Adipocyte (in vitro differentiated cells): ENCODE results near the gene PPM1L.
"Not testable (repeated sequence)": the region's sequence is repeated elsewhere in the genome, so short reads cannot be mapped to it uniquely, and the experiment has no call there.

Source experiments
- DNase-seq: peaks from one replicate; pipeline ENCODE4 v3.0.0-alpha.2; 2015; ENCODE audit warnings: low read depth
- H3K27me3 ChIP-seq: replicated peaks from 2 replicates; pipeline ENCODE4 v1.7.0; 2013; ENCODE audit warnings: mild to moderate bottlenecking, low read length, moderate library complexity; ENCODE audit not compliant: control insufficient read depth, insufficient read depth
- H3K36me3 ChIP-seq: 2 replicates; pipeline ENCODE4 v1.7.0; 2013; ENCODE audit warnings: low read length, mild to moderate bottlenecking, moderate library complexity; ENCODE audit not compliant: control insufficient read depth, insufficient read depth, severe bottlenecking
- H3K4me1 ChIP-seq: 2 replicates; pipeline ENCODE4 v1.7.0; 2013; ENCODE audit warnings: mild to moderate bottlenecking, low read length, moderate library complexity; ENCODE audit not compliant: control insufficient read depth, insufficient read depth
- H3K4me3 ChIP-seq: 2 replicates; pipeline ENCODE4 v1.7.0; 2013; ENCODE audit warnings: mild to moderate bottlenecking, low read length, moderate library complexity
- H3K9ac ChIP-seq: 2 replicates; pipeline ENCODE4 v1.7.0; 2013; ENCODE audit warnings: mild to moderate bottlenecking, low read length, moderate library complexity
- H3K9me3 ChIP-seq: 2 replicates; pipeline ENCODE4 v1.7.0; 2013; ENCODE audit warnings: mild to moderate bottlenecking, low read length, moderate library complexity; ENCODE audit not compliant: control insufficient read depth

The PPM1L gene

DNA sequence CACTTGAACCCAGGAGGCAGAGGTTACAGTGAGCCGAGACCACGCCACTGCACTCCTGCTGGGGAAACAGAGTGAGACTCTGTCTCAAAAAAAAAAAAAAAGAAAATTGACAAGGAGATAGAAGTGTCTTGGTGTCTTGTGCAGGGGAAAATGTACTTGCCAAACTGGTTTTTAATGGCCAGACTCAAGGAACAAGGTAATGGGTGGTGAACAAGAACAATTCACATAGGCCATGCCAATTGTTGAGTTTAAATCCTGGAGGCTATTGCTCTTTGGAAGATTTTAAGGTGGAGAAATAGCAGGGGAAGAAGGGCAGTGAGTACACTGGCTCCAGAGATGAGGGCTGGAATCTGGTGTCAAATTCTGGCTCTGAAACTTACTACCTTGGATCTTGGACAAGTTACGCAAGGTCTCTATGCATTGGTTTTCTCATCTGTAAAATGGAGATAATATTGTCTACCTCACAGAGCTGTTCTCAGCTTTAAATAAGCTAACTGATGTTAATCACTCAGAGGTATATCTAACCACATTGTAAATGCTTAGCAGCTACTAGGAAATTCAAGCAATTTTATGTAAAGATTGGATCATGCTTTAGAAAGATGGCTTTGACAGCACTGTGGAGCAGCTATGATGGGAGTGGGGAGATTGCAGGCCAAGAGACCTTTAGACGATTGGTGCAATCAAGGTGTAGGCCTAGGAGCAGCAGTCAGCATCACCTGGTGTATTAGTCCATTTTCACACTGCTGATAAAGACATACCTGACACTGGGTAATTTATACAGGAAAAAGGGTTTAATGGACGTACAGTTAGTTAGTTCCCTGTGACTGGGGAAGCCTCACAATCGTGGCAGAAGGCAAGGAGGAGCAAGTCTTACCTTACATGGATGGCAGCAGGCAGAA lies 270.8 kb downstream of the PPM1L start:
- Histone ChIP-seq H3K4me3 (no peak overlapping the region), H3K27me3 (no peaks in the 10 kb centered on the region), H3K4me1 (no peaks in the 10 kb centered on the region), H3K9me3 (peaks cover 16% of the 10 kb centered on the region), H3K9ac (no peak overlapping the region), H3K36me3 (no peaks in the 10 kb centered on the region)
- no peak for DNase-seq

DNA sequence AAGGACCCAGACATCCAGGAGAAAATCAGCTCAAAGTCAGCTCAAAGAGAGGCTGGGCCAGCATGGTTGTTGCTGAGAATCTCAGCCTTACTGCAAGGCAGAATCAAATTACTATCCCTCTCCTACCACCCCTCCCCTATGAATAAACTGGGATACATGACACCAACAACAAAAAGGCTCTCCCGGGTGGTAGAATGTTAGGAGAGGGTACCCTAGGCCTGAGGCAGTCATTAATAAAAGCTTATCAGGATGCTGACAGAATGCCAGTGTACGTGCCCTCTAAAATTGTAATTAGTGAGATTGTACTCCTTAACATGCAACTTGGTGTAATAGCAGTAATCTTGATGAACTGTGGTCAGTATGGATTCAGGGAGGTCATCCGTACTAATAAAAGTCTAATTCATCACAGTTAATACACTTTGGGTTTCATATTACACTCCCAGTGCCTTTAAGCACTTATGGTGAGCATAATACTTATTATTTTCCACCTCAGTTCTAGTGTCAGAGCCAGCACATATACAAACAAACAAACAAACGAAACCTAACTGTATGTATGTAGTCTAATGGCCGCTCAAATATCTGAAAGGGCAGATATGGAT lies 272.6 kb downstream of the PPM1L start:
- no peak overlapping the region for H3K9ac ChIP-seq
- H3K4me1 ChIP-seq: no peaks in the 10 kb centered on the region
- H3K27me3 ChIP-seq: no peaks in the 10 kb centered on the region
- H3K4me3 ChIP-seq: no peak overlapping the region
- DNase-seq: no peak
- peaks cover 1% of the 10 kb centered on the region for H3K9me3 ChIP-seq
- no peaks in the 10 kb centered on the region for H3K36me3 ChIP-seq

DNA sequence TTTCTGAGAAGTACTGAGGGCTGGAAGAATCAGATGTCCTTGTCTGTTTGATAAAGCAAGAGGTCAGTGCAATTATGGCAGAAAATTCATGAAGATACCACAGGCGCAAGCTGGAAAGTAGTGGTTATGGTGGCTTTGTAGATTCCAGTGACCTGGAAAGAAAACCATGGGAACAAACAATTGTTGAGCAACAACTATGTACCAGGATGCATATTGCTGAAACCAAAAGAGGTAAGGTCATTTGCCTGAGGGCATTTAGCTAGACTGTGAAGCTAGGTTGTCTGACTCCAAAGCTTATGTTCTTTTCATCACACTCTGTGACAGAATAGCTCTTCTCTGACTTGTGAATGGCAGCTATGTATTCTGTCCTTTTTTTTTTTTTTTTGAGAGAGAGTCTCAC lies 275.1 kb downstream of the PPM1L start:
- DNase-seq: peak; percentile 92
- H3K27me3 ChIP-seq: no peaks in the 10 kb centered on the region
- H3K9me3 ChIP-seq: no peaks in the 10 kb centered on the region

DNA sequence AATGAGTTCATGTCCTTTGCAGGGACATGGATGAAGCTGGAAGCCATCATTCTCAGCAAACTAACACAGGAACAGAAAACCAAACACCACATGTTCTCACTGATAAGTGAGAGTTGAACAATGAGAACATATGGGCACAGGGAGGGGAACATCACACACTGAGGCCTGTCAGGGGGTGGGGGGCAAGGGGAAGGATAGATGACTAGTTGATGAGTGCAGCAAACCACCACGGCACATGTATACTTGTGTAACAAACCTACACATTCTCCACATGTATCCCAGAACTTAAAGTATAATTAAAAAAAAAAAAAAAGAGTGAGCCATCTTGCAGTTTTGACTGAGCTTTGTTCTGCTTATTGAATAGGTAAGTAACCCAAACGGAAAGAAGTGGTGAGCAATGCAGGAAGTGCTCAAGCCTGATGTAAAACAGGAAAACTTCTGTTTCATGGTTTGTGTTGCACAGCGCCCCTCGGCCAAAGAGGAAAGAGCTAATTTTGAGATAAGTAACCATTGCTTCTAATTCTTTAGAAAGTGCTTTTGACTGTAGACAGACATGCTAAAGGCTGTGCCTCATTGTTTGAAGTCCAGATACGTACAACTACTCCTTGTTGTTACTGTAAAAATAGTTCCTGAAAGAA lies 279.0 kb downstream of the PPM1L start:
- H3K9me3 ChIP-seq, H3K4me1 ChIP-seq: not testable (repeated sequence)
- peak; percentile 46 for DNase-seq

More for the DNA sequence above, 275.1 kb downstream of the PPM1L start:
- Histone ChIP-seq H3K4me1 (no peaks in the 10 kb centered on the region), H3K36me3 (no peaks in the 10 kb centered on the region), H3K9ac (no peak overlapping the region), H3K4me3 (no peak overlapping the region)

DNA sequence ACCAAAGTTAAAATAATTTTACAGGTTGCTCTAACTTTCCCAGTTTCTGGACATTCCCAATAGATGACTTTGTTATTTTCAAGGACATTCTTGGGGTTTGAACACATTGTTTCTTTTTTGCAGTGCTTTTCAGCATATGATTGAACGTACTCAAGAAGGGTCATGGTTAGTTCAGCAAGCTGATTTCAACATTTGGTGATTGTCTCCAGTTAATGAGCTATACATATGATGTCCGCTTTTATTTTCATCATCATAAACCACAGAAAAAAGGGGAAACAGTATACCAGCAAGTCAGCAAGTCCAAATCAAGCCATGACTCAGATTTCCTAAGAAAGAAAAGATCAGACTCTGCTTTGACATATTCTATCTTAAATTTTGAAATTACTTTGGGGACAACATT lies 279.7 kb downstream of the PPM1L start:
- H3K4me3 ChIP-seq: no peak overlapping the region
- DNase-seq: peak; percentile 93
- no peaks in the 10 kb centered on the region for H3K36me3 ChIP-seq
- H3K9me3 ChIP-seq: no peaks in the 10 kb centered on the region
- H3K9ac ChIP-seq: no peak overlapping the region
- H3K27me3 ChIP-seq: no peaks in the 10 kb centered on the region
- H3K4me1 ChIP-seq: no peaks in the 10 kb centered on the region

More for the DNA sequence above, 279.0 kb downstream of the PPM1L start:
- H3K4me3 ChIP-seq, H3K9ac ChIP-seq, H3K36me3 ChIP-seq, H3K27me3 ChIP-seq: not testable (repeated sequence)

DNA sequence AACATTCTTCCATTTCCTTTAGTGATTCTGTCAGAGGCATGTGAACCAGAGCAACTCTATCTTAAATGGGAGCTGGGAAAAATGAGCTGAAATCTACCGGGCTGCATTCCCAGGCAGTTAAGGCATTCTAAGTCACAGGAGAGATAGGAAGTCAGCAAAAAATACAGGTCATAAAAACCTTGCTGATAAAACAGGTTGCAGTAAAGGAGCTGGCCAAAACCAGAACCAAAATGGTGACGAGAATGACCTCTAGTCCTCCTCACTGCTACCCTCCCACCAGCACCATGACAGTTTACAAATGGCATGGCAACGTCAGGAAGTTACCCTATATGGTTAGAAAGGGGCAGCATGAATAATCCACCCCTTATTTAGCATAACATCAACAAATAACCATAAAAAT lies 282.7 kb downstream of the PPM1L start:
- H3K4me3 ChIP-seq: no peak overlapping the region
- no peak overlapping the region for H3K9ac ChIP-seq
- no peaks in the 10 kb centered on the region for H3K27me3 ChIP-seq
- no peaks in the 10 kb centered on the region for H3K36me3 ChIP-seq
- DNase-seq: no peak
- no peaks in the 10 kb centered on the region for H3K4me1 ChIP-seq
- no peaks in the 10 kb centered on the region for H3K9me3 ChIP-seq

DNA sequence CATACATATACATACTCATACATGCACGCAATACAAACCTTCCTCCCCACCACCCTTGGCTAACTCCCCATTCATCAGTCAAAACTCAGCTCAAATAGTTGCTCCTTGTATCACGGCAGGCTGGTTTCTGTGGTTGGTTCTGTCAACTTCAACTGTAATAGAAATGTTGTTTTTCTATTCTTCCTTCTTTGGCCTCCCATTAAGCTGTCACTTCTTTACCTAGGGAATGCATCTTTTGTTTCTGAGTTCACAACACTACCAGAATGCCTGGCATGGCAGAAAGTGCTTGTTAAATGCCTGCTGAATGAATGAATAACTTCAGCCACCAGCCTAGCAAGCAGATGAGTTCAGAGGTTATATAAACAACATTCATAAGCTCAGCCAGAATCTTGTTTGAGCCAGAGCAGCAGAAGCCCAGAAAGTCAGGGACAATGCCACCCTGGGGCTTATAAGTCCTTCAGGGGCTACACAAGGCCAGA lies 286.0 kb downstream of the PPM1L start:
- no peaks in the 10 kb centered on the region for H3K9me3 ChIP-seq
- no peaks in the 10 kb centered on the region for H3K36me3 ChIP-seq
- no peaks in the 10 kb centered on the region for H3K4me1 ChIP-seq
- no peak overlapping the region for H3K4me3 ChIP-seq
- no peaks in the 10 kb centered on the region for H3K27me3 ChIP-seq
- no peak overlapping the region for H3K9ac ChIP-seq
- peak; percentile 29 for DNase-seq

DNA sequence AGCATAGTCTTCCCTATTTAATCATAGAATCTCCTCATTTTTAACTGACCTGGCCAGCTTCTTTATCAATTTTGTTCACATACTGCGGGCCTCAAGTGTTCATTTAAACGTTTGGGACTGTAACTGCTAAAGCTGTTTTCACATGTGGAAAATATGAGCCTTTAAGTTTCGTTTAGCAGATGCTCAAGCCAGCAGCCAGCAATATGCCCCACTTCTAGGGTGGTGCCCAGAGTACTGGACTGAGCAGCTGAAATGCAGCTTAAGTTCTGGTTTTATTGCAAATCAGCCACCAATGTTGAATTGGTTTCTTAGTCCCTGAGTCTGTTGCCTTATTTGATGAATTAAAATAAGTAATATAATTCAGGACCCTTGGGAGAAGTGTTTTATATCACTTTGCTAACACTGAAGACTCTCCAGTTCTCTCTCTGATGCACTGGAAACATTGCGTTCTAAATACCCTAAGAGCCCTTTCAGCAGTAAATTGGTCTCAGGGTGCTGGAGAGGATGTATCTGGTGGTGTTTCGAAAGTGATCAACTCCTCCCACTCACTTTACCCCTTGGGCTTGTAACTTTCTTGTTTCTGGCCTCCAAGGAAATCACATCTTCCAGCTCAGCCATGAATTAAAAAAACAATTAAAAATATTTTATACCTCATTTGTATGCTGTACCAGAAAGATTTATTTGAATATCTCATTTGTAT lies 287.5 kb downstream of the PPM1L start:
- H3K4me1 ChIP-seq: no peaks in the 10 kb centered on the region
- no peak overlapping the region for H3K4me3 ChIP-seq
- DNase-seq: peak; percentile 22
- no peaks in the 10 kb centered on the region for H3K27me3 ChIP-seq
- H3K9ac ChIP-seq: no peak overlapping the region
- H3K9me3 ChIP-seq: no peaks in the 10 kb centered on the region
- H3K36me3 ChIP-seq: no peaks in the 10 kb centered on the region

DNA sequence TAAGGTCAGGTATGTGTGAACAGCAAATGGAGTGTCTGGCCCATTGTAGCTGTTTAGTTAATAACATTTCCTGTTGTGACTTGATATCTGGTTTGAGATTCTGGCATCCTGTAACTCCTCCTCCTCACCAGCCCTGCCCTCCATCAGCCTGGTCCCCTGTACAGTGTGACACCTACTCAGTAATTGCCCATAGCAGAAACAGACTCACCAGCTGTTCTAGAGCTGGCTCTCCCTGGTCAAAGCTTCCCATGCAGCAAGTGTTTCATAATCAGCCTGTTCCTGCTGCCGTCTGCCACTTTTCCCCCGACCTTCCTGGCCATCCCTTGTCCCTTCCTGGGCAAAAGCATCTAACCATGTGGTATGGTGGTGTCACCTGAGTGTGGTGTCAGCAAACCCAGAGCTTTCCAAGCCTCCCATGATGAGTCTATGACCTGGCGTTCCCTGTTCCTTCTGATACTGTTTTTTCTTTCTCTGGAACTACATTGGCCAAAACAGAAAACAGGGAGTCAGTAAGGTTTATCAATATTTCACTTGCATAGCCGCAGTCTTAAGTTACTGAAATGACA lies 293.7 kb downstream of the PPM1L start:
- H3K9ac ChIP-seq: no peak overlapping the region
- H3K9me3 ChIP-seq: no peaks in the 10 kb centered on the region
- H3K27me3 ChIP-seq: no peaks in the 10 kb centered on the region
- H3K4me3 ChIP-seq: no peak overlapping the region
- no peaks in the 10 kb centered on the region for H3K4me1 ChIP-seq
- DNase-seq: no peak
- H3K36me3 ChIP-seq: no peaks in the 10 kb centered on the region

DNA sequence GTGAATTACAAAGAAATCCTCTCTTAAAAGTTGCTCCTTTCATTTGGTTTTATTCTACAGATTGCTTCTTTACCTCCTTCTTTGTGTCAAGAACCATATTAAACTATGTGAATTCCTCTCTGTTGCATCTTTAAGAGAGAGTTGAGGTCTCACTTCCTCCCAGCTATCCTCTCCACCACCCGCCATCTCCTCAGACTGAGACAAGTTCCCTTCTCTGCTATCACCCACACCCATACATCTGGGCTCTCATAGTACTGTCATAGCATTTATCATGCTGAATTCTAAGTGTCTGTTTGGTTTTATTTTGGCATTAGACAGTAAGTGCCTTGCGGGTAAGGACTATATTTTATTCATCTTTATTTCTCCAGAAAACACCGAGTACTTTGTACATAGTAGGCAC lies 294.9 kb downstream of the PPM1L start:
- Histone ChIP-seq H3K9me3 (no peaks in the 10 kb centered on the region), H3K27me3 (no peaks in the 10 kb centered on the region), H3K4me3 (no peak overlapping the region), H3K9ac (no peak overlapping the region), H3K4me1 (no peaks in the 10 kb centered on the region), H3K36me3 (no peaks in the 10 kb centered on the region)
- DNase-seq: no peak

DNA sequence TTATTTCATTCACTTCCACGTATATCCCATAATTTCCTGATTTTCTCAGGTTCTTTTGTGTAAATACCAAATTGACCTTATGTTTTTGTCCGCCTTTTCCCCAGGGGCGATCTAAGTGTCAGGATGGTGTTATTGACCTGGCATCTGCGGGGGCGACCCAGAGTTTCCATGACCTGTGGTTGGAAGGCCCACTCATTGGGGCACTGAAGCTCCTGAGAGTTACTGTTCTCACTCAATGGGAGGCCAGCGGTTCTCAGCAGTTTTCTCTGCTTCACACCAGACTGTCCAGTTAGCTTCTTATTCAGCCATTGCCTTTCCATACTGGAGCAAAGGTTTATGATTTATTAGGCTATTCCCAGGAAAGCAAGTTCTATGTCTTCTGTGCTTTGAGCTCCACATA lies 295.8 kb downstream of the PPM1L start:
- Histone ChIP-seq H3K4me3 (no peak overlapping the region), H3K9ac (no peak overlapping the region), H3K4me1 (no peaks in the 10 kb centered on the region), H3K36me3 (no peaks in the 10 kb centered on the region), H3K27me3 (no peaks in the 10 kb centered on the region), H3K9me3 (no peaks in the 10 kb centered on the region)
- DNase-seq: no peak
